DMS114 treated with DMSO at 0.1 percent for 48 hours (cell line): ENCODE measurements around the gene CHIC2.
"Not testable (repeated sequence)": the region's sequence is repeated elsewhere in the genome, so short reads cannot be mapped to it uniquely, and the experiment has no call there.

Experiments used
- DNase-seq: peaks from one replicate; lab custom pipeline; 2025; ENCODE audit not compliant: unreplicated experiment; lab: John Stamatoyannopoulos, UW

Gene CHIC2

DNA sequence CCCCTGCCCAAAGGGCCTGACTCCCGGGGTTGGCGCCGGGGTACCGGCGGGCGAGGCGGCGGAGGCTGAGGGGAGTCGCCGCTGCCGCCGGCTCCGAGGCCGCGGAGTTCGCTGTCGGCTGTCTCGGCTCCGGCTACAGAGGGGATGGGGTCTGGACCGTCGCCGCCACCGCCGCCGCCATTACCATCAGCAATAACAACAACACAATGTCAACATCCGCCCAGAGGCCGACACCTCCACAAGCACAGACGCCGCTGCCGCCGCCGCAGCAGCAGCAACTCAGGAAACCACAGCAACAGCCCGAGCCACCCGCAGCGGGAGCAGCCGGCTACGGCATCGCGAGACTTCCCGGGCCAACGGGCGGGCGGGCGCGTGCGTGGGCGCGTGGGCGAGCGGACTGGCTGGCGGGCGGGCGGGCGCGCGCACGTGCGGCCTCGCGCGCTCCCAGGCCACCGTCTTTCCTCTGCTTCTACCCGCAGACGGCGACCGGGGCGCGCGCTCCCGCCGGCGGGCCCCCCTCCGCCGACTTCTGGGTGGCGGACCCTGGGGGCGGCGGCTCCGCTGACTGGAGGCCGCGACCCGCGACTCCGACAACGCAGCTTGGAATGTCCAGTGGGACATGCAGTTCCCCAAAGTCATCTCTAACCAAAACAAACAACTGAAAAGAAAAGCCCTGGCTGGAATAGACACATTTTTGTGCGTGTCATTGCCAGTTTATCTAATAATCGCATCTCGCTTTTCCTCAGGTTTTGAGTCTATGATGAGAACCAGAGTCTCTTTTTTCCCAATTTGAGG lies at the start of gene CHIC2:
CHIC2 (minus strand) TSS at position 289 of the 795 bp plus-strand sequence. CDS start 305 bp downstream, outside the sequence.
- DNase-seq: peak; percentile 60

DNA sequence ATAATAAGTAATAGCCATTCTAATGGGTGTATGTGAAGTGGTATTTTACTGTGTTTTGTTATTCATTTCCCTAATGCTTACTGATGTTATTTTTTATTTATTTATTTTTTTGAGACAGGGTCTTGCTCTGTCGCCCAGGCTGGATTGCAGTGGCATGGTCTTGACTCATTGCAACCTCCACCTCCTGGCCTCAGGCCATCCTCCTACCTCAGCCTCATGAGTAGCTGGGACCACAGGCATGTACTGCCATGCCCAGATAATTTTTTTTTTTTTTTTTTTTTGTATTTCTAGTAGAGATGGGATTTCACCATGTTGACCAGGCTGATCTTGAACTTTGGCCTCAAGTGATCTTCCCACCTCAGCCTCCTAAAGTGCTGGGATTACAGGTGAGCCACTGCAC lies 48.8 kb upstream of the CHIC2 start:
- DNase-seq: not testable (repeated sequence)

DNA sequence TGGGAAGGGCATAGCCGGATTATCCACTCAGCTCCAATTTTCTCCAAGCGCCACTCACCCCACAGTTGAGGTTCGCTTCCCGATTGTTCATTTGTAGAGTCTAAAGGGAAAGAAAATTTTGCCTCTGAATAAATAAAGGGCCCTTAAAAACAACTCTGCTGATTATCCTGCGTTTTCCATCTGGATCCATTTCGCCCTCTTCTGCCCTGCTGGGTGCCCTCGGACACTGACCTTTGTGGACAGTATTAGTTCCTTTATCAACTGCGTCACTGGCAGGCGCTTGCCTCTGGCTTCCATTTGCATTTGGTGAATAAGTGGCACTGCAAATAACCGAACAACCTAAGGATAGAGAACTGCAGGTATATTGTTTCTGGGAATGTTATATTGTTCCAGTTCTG lies 45.6 kb upstream of the CHIC2 start:
- no peak for DNase-seq

DNA sequence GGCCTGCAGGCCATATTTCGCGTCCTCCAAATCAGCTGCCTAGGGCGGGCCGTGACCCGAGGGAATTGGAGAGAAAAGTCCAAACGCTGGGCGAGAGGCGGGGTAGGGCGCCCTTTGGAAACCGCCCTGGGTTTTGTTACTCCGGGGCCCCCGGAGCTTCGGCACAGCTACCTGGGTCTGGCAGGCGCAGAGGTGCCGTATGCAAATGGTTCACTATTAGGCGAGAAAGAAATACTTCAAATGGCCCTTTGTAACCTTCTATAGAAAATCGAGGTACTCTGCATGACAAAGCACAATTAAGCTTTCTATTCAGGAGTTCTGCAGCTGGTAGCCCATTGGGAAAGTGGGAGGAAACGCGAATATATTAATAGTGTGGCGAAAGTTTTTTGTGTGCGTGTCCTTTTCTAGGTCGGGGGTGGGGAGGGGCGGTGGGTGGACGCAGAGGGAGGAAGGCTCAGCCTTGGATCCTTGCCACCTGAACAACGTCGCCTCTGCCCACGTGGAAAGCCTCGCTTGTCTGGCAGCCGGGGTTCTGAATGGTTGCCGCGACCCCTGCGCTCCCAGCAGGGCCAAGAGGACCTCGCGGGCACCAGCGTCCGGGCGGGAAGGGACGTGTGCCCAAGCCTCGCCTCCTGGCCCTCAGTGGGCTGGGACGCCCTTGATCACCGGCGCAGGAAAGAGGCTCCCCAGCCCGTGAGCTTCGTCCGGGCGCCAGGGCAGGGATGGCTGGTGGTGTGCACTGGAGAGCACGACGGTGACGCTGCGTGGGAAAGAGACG lies 45.0 kb upstream of the CHIC2 start:
- DNase-seq: no peak

DNA sequence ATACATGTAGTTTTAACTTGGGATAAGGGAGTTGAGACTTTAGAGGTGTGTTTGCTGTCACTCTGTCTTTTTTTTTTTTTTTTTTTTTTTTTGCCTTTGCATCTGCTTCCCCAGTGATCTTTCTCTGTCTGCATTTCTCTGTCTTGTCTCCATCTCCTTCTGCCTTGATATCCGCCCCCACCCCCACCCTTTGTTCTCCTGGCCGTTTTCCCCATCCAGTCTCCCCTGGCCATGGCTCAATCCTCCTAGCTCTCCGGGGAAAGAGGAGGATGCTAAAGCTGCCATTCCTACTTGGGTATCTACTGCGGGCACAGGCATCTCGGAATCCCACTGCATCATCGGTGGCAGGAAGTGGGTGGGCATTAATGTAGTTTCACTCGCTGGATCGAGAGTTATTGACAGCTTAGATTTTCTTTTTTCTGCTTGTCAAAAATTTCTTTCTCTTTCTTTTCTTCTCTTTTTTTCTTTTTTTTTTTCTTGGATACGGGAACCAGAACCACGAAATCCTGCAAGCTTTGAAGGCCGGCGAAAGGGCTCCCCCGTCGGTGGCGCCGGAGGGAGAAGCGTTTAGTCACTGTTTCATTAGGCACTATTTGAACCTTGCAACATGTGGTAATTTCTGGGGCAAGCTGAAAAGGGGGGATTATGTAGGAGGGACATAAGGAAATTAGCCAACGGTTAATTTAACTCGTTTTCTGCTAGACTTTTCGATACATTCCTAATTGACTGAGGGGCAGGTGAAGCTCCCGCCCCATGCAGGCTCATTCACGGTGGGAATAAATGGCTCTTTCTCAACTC lies 43.7 kb upstream of the CHIC2 start:
- no peak for DNase-seq

DNA sequence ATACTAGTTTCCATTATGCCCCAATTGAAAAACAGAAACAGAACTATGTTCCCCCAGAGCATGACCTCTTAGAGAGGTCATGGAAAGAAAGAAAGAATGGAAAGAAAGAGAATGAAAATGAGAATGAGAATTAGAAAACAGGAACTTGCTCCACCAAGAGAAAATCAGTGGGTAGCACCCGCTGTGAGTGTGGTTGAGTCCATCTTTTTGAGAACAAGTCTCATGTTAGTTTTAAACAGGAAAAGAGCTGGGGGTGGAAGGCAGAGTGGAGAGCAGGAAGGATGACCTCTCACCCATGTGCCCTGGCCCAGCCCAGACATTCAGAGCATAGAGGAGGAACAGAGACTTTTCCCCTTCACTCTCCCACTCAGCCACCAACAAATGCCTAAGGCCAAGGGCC lies 40.5 kb upstream of the CHIC2 start:
- no peak for DNase-seq

DNA sequence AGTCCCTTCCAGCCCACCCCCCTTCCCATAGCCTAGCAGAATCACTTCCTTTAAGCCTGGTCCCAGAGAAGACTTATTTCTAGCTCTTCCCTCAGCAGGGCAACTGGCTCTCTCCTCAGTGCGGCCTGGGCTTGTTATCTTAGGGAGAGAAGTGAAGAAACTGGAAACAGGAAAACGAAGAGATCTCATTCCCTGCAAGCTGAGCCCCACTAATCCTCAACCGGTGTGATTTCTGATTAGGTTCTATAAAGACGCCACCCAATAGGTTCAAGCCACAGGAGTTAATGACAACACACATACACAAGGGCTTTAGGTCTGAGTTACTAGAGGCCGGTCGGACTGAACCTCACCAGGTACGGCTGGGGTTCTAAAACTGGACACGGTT lies 38.8 kb upstream of the CHIC2 start:
- no peak for DNase-seq

DNA sequence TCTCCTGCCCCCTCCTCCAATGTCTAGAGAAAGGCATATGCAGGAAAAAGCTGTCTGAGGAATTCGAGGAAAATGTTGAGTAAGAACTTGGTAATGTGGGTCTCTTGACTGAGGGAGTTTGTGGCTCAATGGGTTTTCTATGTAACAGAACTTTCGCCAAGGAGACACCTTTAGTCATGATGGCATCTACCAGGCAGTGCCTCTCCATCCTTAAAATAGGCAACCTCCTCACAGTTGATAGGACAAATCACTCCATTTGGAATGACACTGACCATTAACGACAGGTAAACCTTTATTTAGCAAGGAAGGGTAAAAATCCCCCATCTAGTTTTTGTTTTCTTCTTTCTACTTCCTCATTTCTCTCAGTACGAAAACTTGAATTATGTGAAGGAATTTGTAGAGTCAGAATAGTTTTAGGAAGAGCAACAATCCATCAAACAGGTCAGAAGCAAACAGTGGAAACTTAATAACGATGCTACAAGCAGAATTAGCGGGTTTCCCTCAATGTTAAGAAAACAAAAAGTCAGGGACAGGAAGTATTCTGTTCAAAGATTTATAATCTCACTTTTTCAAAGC lies 38.2 kb upstream of the CHIC2 start:
- no peak for DNase-seq

DNA sequence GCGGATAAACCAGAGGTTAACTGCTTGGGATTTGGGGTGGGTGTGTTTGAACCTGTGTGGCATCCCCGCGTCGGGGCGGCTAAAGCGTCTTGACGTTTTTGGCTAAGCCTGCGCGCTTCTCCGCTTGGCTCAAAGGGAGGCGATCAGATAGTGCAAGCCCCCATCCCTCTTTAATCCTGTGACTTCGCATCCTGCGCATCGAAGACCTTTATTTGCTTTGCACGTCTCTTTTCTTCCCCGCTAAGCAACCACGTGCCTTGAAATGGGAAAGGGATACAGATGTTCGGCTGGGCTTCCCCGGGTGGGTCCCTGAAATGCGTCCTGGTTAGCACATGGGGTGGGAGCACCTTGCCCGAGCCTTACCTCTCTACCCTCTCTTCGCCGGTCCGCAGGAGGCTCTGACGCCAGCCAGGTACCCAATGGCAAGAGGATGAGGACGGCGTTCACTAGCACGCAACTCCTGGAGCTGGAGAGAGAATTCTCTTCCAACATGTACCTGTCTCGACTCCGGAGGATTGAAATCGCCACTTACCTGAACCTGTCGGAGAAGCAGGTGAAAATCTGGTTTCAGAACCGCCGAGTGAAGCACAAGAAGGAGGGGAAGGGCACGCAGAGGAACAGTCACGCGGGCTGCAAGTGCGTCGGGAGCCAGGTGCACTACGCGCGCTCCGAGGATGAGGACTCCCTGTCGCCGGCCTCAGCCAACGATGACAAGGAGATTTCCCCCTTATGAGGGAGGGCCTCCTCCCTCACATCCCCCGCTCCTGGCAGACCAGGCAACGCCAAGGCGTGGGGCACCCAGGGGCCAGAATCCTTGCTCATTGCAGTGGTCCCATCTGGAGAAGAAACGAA lies 37.0 kb upstream of the CHIC2 start:
- DNase-seq: no peak

DNA sequence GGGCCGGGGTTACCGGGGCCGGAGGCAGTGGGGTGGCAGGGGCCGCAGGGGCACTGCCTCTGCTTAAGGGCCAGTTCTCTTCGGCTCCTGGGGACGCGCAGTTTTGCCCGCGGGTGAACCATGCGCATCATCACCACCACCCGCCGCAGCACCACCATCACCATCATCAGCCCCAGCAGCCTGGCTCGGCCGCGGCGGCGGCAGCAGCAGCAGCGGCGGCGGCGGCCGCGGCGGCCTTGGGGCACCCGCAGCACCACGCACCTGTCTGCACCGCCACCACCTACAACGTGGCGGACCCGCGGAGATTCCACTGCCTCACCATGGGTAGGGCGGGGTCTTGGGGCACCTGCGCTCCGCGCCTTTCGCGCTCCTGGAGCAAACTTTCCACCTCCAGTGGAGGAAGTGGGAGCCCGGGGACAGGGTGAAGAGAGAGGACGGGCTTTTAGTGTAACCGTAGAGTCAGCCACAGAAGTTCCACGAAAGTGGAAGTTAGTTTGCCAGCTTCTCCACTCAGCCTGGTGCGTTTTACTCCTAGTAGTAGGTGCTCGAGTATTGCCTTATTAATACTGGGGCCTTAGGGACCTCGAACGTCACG lies 36.3 kb upstream of the CHIC2 start:
- DNase-seq: no peak

DNA sequence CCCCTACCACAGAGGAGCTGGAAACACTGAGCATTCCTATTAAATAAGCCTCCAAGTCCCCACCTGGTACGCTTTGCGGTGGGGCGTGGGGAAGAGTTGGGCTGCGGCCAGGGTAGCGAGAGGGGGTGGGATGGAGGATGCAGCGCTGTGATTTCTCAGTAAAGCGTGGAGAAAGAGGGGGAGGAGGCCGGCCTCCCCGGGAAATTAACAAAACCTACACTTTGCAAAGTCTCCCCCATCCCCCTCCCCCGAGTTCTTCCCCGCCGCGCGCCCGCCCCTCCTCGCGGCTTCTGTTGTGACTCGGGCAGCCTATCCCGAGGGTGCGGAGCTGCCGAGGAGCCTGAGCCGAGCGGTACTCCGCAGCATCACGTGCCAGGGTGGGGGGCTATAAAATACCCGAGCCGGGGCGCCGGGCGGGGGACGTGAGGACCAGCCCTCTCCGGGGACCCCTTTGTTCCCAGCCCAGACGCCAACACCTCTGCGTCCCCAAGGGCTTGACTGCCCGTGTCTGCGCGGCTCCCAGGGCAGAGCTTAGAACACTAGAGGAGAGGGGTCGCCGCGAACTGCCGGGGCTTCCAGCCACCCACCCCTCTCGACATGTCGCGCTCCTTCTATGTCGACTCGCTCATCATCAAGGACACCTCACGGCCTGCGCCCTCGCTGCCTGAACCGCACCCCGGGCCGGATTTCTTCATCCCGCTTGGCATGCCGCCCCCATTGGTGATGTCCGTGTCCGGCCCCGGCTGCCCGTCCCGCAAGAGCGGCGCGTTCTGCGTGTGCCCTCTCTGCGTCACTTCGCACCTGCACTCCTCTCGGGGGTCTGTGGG lies 35.6 kb upstream of the CHIC2 start, which contains the start of gene GSX2:
GSX2 (plus strand) TSS at position 416 of the 827 bp plus-strand sequence; CDS start at position 598, 182 bp downstream.
- DNase-seq: no peak

DNA sequence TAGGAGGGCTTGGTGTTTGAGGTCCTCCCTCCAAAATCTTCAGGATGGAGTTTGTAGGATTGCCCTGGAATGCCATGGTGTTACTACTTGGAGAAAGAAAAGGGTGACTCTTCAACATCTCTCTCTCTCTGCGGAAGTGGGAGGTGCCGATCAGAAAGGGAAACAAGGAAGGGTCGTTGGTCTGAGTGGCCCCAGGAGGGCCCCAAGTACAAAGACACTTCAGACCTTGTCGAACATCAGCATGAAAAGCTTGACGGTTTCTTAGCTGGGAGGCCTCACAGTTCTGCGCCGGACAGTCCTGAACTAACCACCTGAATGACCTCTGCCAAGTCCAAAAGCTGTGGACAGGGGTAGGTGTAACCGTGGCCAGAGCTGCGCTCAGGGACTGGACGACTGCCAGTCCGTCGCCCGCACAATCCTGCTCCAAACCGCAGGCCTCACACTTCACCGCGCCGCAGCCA lies 34.9 kb upstream of the CHIC2 start:
- DNase-seq: no peak

DNA sequence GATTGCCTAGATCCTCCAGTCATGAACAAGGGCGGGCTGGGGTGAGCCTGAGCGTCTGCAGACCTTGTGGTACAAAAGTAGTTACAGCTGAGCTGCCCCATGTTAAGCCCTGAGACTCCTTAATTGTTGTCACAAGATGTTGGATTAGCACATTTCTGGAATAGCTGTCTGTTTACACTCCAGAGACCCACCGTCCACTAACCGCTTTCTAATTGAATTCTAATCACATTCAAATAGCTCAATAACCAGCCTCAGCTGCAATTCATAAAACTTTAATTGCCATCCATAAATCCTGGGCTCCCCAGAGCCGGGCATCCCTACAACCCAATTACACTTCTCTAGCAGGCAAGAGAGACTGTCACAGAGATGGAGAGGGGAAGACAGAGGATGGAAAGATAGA lies 34.0 kb upstream of the CHIC2 start:
- no peak for DNase-seq

DNA sequence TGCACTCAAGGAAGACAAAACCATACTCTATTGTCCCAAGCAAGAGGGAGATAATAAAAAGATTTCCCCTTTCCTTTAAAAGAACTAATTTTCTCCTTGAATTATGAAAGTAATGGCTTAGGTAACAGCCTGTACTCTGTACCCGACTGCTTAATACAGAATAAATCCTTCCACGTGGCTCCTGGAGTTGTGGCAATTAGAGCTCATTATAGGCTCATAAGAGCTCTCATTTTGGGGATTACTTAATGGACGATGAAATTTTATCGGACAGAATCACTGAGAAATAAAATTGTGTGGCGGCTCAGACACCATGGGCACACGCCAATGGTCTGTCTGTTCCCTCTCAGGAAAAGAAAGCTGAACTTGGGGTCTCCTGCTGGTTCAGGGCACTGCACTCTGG lies 32.7 kb upstream of the CHIC2 start:
- no peak for DNase-seq

DNA sequence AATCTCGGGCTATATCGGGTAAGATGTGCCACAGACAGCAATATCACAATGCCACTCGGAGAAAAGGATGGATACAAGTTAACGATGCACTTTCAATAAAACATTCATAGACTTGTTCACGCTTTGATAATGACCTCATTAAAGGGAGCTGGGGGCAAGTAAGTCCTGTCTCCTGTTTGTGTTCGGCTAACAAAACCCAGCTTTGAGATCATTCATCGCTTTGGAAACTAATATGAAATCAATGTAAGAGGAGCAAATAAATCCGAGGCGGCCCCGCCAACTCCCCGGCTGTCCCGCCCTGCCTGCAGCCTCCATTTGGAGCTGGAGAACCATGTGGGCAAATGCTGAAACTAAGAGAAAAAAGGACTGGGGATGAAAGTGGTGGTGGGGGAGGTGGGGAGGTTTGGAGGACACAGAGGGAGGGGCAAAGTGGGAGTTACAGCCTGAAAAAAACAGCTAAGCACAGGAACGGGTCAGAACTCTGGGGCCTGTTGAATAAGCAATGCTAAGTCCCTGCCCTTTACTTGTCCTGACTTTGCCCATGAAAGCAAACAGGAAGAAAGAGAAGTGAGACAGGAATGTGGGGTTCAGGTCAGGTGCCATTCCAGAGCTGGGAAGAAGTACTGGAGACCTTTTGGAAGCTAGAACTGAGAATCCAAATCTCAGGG lies 32.0 kb upstream of the CHIC2 start:
- DNase-seq: no peak

DNA sequence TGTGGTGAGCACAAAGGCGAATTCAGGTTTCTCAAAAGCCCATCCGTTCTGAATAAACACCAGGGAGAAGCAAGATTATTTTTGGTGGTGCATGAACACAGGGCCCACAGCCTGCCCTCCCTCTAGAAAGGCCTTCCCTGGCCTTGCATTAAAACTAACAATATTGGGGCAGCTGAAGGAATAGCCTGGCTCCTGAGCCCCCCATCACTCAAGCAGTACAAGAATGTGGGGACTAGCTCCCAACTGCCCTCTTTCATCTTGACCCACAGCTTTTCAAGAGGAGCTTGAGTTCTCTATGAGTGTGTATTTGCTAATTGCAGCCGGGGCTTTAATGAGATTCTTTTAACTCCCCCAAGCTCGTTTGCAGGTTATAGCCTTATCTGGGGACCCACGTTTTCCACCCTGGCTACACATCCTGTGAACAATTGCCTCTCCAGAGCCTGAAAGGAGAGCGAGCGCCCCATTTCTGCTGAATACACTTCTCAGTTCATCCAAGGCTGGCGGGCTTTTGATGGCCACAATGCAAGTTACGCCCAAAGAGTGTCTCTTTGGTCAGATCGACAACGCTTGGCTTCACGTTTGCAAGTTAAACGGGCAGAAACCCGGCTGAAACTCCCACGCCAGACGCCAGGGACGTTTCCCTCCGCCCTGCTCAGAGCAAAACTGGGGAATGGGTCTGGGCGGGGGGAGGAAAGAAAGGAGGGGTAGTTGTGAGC lies 30.9 kb upstream of the CHIC2 start:
- DNase-seq: no peak

DNA sequence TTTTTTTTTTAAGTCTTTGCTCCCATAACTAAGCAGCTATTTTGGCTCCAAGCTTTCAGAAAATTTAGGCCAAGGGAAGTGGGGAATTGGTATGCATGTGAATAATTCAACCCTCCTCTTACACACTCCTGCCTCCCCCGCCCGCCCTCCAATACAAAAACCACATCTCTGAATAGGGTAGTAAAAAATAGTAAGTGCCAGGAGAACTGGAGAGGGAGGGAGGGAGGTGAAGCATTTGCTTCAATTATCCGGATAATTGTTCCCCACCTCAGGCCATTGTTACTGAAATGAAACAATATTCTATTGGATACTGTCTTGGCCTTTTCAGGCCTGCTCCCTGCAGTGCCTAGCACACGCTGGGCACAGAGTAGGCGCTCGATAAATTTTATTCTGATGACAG lies 30.0 kb upstream of the CHIC2 start:
- no peak for DNase-seq
